Activated CD4-positive, CD25-positive, alpha-beta regulatory T cell treated with anti-CD3 and anti-CD28 coated beads, Interleukin-2, amount 50 U/mL, for 16 hours (primary cell): ENCODE results near the gene SRRM4.

Source experiments
- DNase-seq: peaks from one replicate; pipeline ENCODE4 v3.0.0-alpha.2; 2020; ENCODE audit warnings: low read depth, low spot score

The SRRM4 gene, protein sequence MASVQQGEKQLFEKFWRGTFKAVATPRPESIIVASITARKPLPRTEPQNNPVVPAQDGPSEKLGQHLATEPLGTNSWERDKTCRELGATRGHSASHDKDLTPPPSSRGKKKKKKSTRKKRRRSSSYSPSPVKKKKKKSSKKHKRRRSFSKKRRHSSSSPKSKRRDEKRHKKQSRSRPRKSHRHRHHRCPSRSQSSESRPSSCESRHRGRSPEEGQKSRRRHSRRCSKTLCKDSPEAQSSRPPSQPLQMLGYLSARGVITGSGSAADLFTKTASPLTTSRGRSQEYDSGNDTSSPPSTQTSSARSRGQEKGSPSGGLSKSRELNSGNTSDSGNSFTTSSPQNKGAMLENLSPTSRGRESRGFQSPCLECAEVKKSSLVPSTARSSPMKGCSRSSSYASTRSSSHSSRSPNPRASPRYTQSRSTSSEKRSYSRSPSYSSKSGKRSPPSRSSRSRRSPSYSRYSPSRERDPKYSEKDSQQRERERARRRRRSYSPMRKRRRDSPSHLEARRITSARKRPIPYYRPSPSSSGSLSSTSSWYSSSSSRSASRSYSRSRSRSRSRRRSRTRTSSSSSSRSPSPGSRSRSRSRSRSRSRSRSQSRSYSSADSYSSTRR

GRCh38 chr12:118981285-118982211 is at the start of gene SRRM4:
Gene SRRM4, plus strand, starts transcription at chr12:118981541. Its CDS starts 342 bp downstream, at chr12:118981883.
- no peak for DNase-seq

DNA sequence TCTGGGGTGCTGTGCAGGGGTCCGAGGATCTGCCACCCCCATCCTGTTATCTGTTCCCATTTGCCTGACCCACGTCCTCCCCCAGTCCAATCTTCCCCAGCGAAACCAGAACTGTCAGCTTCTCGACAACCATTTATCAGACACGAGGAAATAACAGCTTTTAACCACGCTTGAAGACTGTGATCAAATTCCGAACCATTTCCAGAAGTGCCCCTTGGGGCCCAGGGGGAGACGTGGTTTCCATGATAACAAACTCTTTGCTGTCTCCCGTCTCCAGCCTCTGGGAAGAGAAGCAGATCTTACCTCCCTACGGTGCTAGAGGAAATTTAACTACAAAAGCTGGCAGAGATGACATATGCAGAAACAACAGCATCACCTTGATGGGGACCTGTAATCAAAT is 35.1 kb upstream of the SRRM4 start:
- DNase-seq, result no peak

DNA sequence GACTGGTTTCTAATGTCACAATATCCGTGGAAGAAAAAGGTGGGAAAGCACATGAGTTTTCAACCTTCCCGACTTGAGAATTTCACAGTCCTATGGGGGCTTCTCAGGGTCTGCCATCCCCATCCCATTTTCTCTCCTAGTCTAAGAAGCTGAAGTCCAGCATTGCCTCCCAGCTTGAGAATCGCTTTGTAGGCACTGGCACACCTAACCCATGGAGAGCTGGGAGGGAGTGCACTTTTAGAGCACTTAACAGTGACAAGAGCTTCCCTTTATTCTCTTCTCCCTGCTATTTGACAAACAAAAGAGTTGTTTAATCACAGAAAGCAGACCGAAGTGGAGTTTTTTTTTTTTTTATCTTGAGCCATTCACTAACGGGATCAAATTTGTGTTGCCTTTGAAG is 22.8 kb upstream of the SRRM4 start:
- DNase-seq, result no peak

- DNase-seq, result no peak
Measured at GRCh38 chr12:118959348-118959747, 22.0 kb upstream of the SRRM4 start.

GRCh38 chr12:118959985-118960560 is 21.3 kb upstream of the SRRM4 start:
- no peak for DNase-seq

DNA sequence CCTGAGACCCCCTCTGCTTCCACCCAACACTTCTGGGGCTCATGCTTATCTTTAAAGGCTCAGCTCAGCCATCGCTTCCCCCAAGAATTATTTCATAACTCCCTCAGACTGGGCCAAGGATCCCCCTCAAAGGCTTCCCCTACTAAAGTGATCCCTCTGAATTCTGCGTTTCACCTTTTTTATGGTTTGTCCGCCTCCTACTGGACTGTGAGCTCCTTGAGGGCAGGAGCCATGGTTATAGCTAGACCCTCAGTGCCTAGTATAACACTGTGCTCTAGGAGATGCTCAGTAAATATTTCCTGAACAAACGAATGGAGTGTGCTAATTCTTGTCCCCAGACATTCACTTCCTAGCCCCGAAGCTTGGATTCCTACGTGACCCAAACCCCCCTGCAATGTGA is 20.5 kb upstream of the SRRM4 start:
- DNase-seq, result no peak

- DNase-seq, result no peak
Measured at GRCh38 chr12:118964988-118965387, 16.4 kb upstream of the SRRM4 start.

- no peak for DNase-seq
Measured at GRCh38 chr12:118970856-118971255, 10.5 kb upstream of the SRRM4 start.

DNA sequence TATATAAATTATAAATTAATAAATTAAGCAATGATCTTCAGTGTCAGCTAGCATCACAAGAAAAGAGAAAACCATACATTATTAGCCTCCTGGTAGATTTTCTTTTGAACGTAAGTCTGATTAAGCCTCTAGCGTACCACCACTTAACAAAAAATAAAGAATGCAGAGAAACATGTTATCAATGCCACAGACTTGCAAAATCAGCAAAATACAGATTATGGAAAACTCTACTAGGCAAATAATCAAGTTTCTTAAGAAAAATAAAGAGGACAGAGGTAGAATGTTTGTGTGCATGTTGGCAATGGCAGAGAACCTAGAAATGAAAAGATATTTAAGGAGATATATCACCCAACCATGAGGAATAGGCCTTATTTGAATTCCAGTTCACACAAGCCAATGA is 8.4 kb upstream of the SRRM4 start:
- no peak for DNase-seq

- no peak for DNase-seq
Measured at GRCh38 chr12:118979763-118980406, 1.5 kb upstream of the SRRM4 start.

GRCh38 chr12:118980407-118981014 is 830 bp upstream of the SRRM4 start:
- DNase-seq, result no peak

GRCh38 chr12:118982302-118982701 is 961 bp downstream of the SRRM4 start:
- DNase-seq, result no peak

DNA sequence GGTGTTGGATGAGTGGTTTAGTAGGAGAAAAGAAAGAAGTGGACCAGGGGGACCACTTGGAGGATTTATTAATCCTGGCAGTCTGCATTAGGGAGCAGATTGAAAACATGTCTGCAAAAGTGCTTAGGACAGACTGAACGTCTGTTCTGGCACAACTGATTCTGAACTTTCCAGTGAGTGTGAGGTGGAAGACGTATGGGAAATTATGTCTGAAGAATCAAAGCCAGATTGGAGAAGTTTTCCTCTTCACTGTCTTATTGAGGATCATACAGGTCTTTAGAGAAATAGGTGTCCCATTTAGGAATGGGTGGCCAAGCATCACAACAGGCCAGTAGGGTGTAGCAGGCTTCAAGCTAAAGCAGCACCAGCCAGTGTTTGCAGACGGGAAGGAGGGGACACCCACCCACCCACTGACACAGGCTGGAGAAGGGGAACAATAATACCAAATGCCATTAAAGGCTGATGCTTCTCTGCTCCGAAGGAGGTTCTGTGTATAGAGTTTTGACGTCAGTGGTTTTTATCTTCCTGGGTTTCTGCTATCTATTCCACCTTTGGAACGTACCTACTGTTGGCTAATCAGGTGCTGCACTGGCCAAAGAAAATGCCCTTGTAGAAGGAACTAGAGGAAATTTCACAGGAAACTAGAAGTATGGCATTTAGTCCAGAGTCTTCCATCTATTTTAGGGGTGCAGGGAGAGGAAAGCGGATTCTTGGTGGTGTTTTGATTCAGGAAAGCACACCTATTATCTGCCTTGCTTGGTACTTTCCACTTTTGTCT is 1.8 kb downstream of the SRRM4 start:
- DNase-seq, result no peak

DNA sequence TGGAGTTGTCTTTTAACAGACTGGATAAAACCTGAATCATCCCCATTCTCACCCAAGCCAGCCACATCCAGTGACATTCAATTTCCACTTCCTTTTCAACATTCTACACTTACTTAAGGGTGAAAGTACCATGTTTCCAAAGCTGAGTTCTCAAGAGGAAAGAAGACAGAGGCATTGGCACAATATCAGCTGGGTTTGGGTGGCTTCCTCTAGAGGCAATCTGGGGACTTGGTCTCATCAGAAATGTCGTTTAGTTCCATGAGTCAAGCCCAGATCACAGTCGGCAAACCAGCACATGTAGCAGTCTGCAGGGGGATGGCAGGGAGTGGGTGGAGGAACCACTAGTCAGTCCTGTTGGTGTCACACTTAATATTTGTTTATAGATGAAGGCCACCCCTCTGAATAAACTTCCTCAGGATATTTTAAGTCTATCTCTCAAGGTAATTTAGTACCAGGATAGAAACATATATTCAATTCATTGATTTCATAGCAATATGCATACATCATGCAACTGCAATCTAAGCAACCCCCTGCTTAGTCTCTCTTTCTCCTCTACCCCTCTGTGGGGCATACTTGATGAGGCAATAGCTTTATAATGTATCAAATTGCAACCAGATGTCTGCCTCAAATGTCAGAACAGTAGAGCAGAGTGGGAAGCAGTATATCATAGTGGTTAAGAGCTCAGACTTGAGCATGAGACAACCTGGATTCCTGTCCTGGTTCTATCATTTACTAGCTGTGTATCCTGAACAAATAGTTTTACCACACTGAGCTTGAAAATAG is 3.0 kb downstream of the SRRM4 start:
- DNase-seq, result no peak

GRCh38 chr12:118986050-118986449 is 4.7 kb downstream of the SRRM4 start:
- no peak for DNase-seq

GRCh38 chr12:118999107-118999506 is 17.8 kb downstream of the SRRM4 start:
- no peak for DNase-seq

DNA sequence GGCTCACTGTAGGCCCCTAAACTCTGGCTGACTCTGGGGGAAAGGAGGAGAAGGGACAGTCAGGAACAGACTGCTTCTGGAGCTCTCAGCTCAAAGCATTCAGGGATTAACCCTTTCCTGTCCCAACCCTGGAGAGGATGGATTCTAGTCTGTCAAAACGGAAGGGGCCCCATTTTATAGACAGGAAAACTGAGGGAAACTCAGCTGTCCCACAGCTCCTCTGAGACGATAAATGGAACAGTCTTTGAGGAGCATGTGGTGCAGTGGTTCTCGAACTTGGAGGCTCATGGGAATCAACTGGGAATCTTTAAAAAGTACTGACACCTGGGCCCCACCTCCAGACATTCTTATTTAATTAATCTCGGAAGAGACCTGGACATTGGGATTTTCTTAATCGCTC is 23.7 kb downstream of the SRRM4 start:
- no peak for DNase-seq

DNA sequence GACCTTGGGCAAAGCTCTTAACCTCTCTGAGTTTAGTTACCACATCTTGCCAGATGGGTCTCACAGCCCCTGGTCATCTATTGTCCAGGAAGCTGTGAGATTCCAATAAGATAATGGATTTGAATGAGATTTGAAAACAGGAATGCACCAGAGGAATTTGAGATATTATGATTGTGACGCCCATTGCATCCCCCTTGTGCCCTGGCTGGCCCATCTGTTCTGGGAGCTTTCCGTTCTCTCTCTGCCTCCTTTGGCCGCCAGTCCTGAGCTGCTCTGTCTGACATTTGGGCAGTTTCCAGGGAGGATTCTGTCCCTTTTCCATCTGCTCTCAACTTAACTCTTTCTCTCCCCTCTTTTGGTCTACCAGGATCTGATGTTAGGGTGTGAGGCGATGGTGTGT is 24.6 kb downstream of the SRRM4 start:
- DNase-seq, result no peak

- no peak for DNase-seq
Measured at GRCh38 chr12:119006746-119007145, 25.4 kb downstream of the SRRM4 start.
